H1 (cell line): ENCODE data around the gene SPIB. TPM values are rescaled to one million over a fixed set of nuclear protein-coding genes. Genes with fewer than 3 reads are reported as not detected.

Source experiments
- CTCF ChIA-PET: fragments of 300-600 bp; sonication (Branson Sonifier 250); formaldehyde crosslinking; loops from one replicate; lab custom pipeline; 2021; ENCODE audit not compliant: partially characterized antibody; lab: Charles Lee
- POLR2A ChIA-PET: fragments of 300-600 bp; sonication (Branson Sonifier 250); formaldehyde crosslinking; loops from one replicate; lab custom pipeline; 2021; ENCODE audit warnings: inconsistent platforms; ENCODE audit not compliant: partially characterized antibody; lab: Charles Lee
- DNase-seq, 2 experiments: peaks; one replicate each; pipeline versions ENCODE4 v3.0.0 to v3.0.0-alpha.2; 2010 to 2022; ENCODE audit warnings: low spot score in 2 of 2, low read depth in 1 of 2, mixed read lengths in 1 of 2
- FAIRE-seq: peaks from 2 replicates; lab custom pipeline; 2011; peaks lifted over from hg19 to GRCh38; lab: Jason Lieb, UNC
- H2AFZ ChIP-seq: 2 replicates; pipeline ENCODE4 v1.8.1; 2012; ENCODE audit warnings: low read length, inconsistent platforms
- H2AK5ac ChIP-seq: 2 replicates; pipeline ENCODE4 v1.6.1; 2013; ENCODE audit warnings: low read depth, low read length
- H2BK120ac ChIP-seq: replicated peaks from 2 replicates; pipeline ENCODE3; 2013; ENCODE audit warnings: low read depth, low read length, inconsistent platforms
- H2BK12ac ChIP-seq: 2 replicates; pipeline ENCODE4 v1.6.1; 2013; ENCODE audit warnings: low read depth, low read length
- H2BK15ac ChIP-seq: 2 replicates; pipeline ENCODE4 v1.6.1; 2013; ENCODE audit warnings: low read length
- H2BK20ac ChIP-seq: 2 replicates; pipeline ENCODE4 v1.6.1; 2013; ENCODE audit warnings: low read length
- H2BK5ac ChIP-seq: 2 replicates; pipeline ENCODE4 v1.6.1; 2013; ENCODE audit warnings: low read depth, low read length
- H3K14ac ChIP-seq: 2 replicates; pipeline ENCODE4 v1.6.1; 2013; ENCODE audit warnings: inconsistent platforms; ENCODE audit not compliant: insufficient read length
- H3K18ac ChIP-seq: 2 replicates; pipeline ENCODE4 v1.6.1; 2013; ENCODE audit warnings: low read length; ENCODE audit errors: extremely low read depth
- H3K23ac ChIP-seq: 2 replicates; pipeline ENCODE4 v1.6.1; 2013; ENCODE audit warnings: inconsistent platforms; ENCODE audit not compliant: insufficient read length
- H3K23me2 ChIP-seq: 2 replicates; pipeline ENCODE4 v1.6.1; 2013; ENCODE audit warnings: low read depth, low read length
- H3K27ac ChIP-seq: 2 replicates; pipeline ENCODE4 v1.6.1; 2011; ENCODE audit warnings: low read depth, low read length, inconsistent platforms
- H3K27me3 ChIP-seq, 4 experiments: replicated peaks in 1 of 4; 1 replicate in 1 of 4; 2 replicates in 3 of 4; pipeline versions ENCODE4 v1.6.1 to v1.8.1; 2011 to 2013; ENCODE audit warnings: low read length in 3 of 4, mild to moderate bottlenecking in 3 of 4, inconsistent platforms in 2 of 4, mixed read lengths in 2 of 4, moderate library complexity in 1 of 4; ENCODE audit not compliant: control insufficient read depth in 3 of 4, insufficient read depth in 3 of 4; ENCODE audit errors: extremely low read depth in 1 of 4
- H3K36me3 ChIP-seq, 4 experiments: 2 replicates each; pipeline versions ENCODE4 v1.6.1 to v1.8.1; 2011 to 2013; ENCODE audit warnings: mild to moderate bottlenecking in 4 of 4, low read length in 3 of 4, moderate library complexity in 2 of 4, control low read depth in 1 of 4, inconsistent platforms in 1 of 4; ENCODE audit not compliant: insufficient read depth in 4 of 4, control insufficient read depth in 2 of 4
- H3K4ac ChIP-seq: replicated peaks from 2 replicates; pipeline ENCODE3; 2013; ENCODE audit warnings: low read length, low read depth, mixed read lengths, inconsistent platforms; ENCODE audit not compliant: insufficient read length
- H3K4me1 ChIP-seq, 4 experiments: replicated peaks in 1 of 4; 1 replicate in 1 of 4; 2 replicates in 3 of 4; pipeline versions ENCODE4 v1.6.1 to v1.8.1; 2011 to 2013; ENCODE audit warnings: low read length in 3 of 4, inconsistent platforms in 2 of 4, mixed read lengths in 1 of 4; ENCODE audit not compliant: insufficient read depth in 4 of 4, control insufficient read depth in 3 of 4
- H3K4me2 ChIP-seq, 2 experiments: 2 replicates each; pipeline versions ENCODE4 v1.6.1 to v1.8.1; 2011 to 2013; ENCODE audit warnings: low read depth in 2 of 2, low read length in 2 of 2, control low read depth in 1 of 2, inconsistent platforms in 1 of 2, mild to moderate bottlenecking in 1 of 2; ENCODE audit not compliant: insufficient read depth in 1 of 2
- H3K4me3 ChIP-seq, 4 experiments: fragments of 200-600, 300-600 bp in 1 of 4; sonication (generic), shearing (Covaris generic), sonication (Bioruptor Twin) in 1 of 4; 2 replicates each; pipeline versions ENCODE4 v1.5.1 to v1.8.1; 2011 to 2016; ENCODE audit warnings: low read length in 4 of 4, low read depth in 3 of 4, control low read depth in 2 of 4, inconsistent platforms in 2 of 4, mild to moderate bottlenecking in 2 of 4, mixed read lengths in 1 of 4, moderate library complexity in 1 of 4; ENCODE audit not compliant: insufficient read depth in 2 of 4; ENCODE audit errors: extremely low read depth in 1 of 4
- H3K56ac ChIP-seq: replicated peaks from 2 replicates; pipeline ENCODE3; 2013; ENCODE audit warnings: low read depth, mild to moderate bottlenecking, mixed read lengths, low read length, inconsistent platforms; ENCODE audit not compliant: insufficient read length
- H3K79me1 ChIP-seq: 2 replicates; pipeline ENCODE4 v1.6.1; 2013; ENCODE audit warnings: low read depth, low read length, control low read depth
- H3K79me2 ChIP-seq, 2 experiments: 2 replicates each; pipeline versions ENCODE4 v1.6.1 to v1.8.1; 2012 to 2013; ENCODE audit warnings: low read length in 2 of 2, mild to moderate bottlenecking in 2 of 2, inconsistent platforms in 1 of 2; ENCODE audit not compliant: insufficient read depth in 2 of 2, control insufficient read depth in 1 of 2
- H3K9ac ChIP-seq, 4 experiments: replicated peaks in 1 of 4; 1 replicate in 1 of 4; 2 replicates in 3 of 4; pipeline versions ENCODE4 v1.6.1 to v1.8.1; 2011 to 2013; ENCODE audit warnings: low read depth in 3 of 4, low read length in 3 of 4, control low read depth in 2 of 4, mild to moderate bottlenecking in 2 of 4, moderate library complexity in 2 of 4, inconsistent platforms in 1 of 4; ENCODE audit errors: extremely low read depth in 1 of 4
- H3K9me3 ChIP-seq, 2 experiments: 2 replicates each; pipeline versions ENCODE4 v1.6.1 to v1.8.1; 2012 to 2013; ENCODE audit warnings: mild to moderate bottlenecking in 2 of 2, moderate library complexity in 2 of 2, control low read depth in 1 of 2, inconsistent platforms in 1 of 2, low read depth in 1 of 2, low read length in 1 of 2, mixed read lengths in 1 of 2; ENCODE audit not compliant: insufficient read depth in 2 of 2
- H4K20me1 ChIP-seq, 2 experiments: replicated peaks in 1 of 2; 2 replicates each; pipeline versions ENCODE3 to v1.8.1; 2011 to 2013; ENCODE audit warnings: inconsistent platforms in 2 of 2, low read length in 2 of 2, mild to moderate bottlenecking in 1 of 2; ENCODE audit not compliant: insufficient read depth in 2 of 2, control insufficient read depth in 1 of 2
- H4K5ac ChIP-seq: 2 replicates; pipeline ENCODE4 v1.6.1; 2013; ENCODE audit warnings: low read length, low read depth, mixed read lengths, inconsistent platforms; ENCODE audit not compliant: insufficient read length
- H4K8ac ChIP-seq: 2 replicates; pipeline ENCODE4 v1.8.0; 2013; ENCODE audit warnings: mild to moderate bottlenecking, moderate library complexity, low read length, inconsistent platforms; ENCODE audit not compliant: insufficient read depth; ENCODE audit errors: extremely low read depth
- H4K91ac ChIP-seq: replicated peaks from 2 replicates; pipeline ENCODE3; 2013; ENCODE audit warnings: low read length, mixed read lengths, inconsistent platforms; ENCODE audit not compliant: insufficient read length
- BRCA1 ChIP-seq: IDR thresholded peaks from 2 replicates; pipeline ENCODE4 v1.6.1; 2012; ENCODE audit warnings: low read depth, low read length, improper control_type of control experiment
- CREB1 ChIP-seq: IDR thresholded peaks from 2 replicates; pipeline ENCODE4 v1.6.1; 2012; ENCODE audit warnings: inconsistent platforms
- EGR1 ChIP-seq: IDR thresholded peaks from 2 replicates; pipeline ENCODE4 v1.6.1; 2011; ENCODE audit warnings: low read depth, low read length, borderline replicate concordance
- NANOG ChIP-seq: IDR thresholded peaks from 2 replicates; pipeline ENCODE4 v1.6.1; 2011; ENCODE audit warnings: low read length, low read depth, mild to moderate bottlenecking, inconsistent platforms; ENCODE audit not compliant: insufficient read depth, poor library complexity, severe bottlenecking
- RXRA ChIP-seq: IDR thresholded peaks from 2 replicates; pipeline ENCODE4 v1.6.1; 2011; ENCODE audit warnings: low read depth, mild to moderate bottlenecking, low read length, moderate library complexity; ENCODE audit not compliant: insufficient read depth
- SAP30 ChIP-seq: fragments of 300-600 bp; sonication (generic); IDR thresholded peaks from 2 replicates; pipeline ENCODE4 v1.7.1; 2012; ENCODE audit warnings: low read length, moderate library complexity, mild to moderate bottlenecking, inconsistent platforms; ENCODE audit not compliant: insufficient read depth, insufficient replicate concordance
- SIN3A ChIP-seq, 2 experiments: IDR thresholded peaks in 1 of 2; conservative IDR thresholded peaks in 1 of 2; 2 replicates each; pipeline ENCODE4 v1.6.1; 2011 to 2012; ENCODE audit warnings: low read length in 2 of 2, improper control_type of control experiment in 1 of 2, low read depth in 1 of 2, mild to moderate bottlenecking in 1 of 2
- SUZ12 ChIP-seq: fragments of 200-600 bp; sonication (generic); IDR thresholded peaks from 2 replicates; pipeline ENCODE4 v1.6.1; 2012; ENCODE audit warnings: mild to moderate bottlenecking, inconsistent platforms, low read length, moderate library complexity, mixed read lengths
- TEAD4 ChIP-seq: IDR thresholded peaks from 2 replicates; pipeline ENCODE4 v1.6.1; 2012; ENCODE audit warnings: low read depth, low read length, inconsistent platforms, mixed read lengths
- ZNF274 ChIP-seq: IDR thresholded peaks from 2 replicates; pipeline ENCODE4 v1.7.0; 2012; ENCODE audit warnings: low read length, borderline replicate concordance; ENCODE audit errors: extremely low read depth
- WGBS, 2 experiments: shearing (Covaris generic) in 1 of 2; methylation state at CpG; one replicate each; pipeline versions ENCODE4 v1.1.6 to v1.1.7; 2013 to 2015; ENCODE audit warnings: low lambda C conversion rate in 2 of 2, mixed read lengths in 2 of 2, inconsistent platforms in 1 of 2, low coverage in 1 of 2, missing lambda C conversion rate in 1 of 2; ENCODE audit not compliant: insufficient replicate concordance in 2 of 2, insufficient coverage in 1 of 2, insufficient read length in 1 of 2; ENCODE audit errors: extremely low coverage in 1 of 2, missing lambda C conversion rate in 1 of 2; 5-methylcytosine and 5-hydroxymethylcytosine counted together
- polyA plus RNA-seq, 7 experiments: library from polyadenylated mRNA; depleted of rRNA in 3 of 7; stranded (reverse) in 5 of 7; unstranded in 2 of 7; fragments of >200 nt in 5 of 7; fragments of 200-250 nt in 2 of 7; gene quantifications; 1 replicate in 5 of 7; 2 replicates in 1 of 7; 4 replicates in 1 of 7; pipeline versions ENCODE4 v1.2.1 to v1.2.3, GENCODE V29; 2011 to 2013; ENCODE audit warnings: missing spikeins in 2 of 7, mixed read lengths in 2 of 7
- total RNA-seq: library from RNA; stranded (reverse); fragmentation: NEBNext Ultra II Directional; extraction: Animal tissue kit (Norgen Biotek cat#: 25700); gene quantifications from 2 replicates; pipeline ENCODE4 v1.2.1, GENCODE V29; 2021
- TF ChIP-seq, protein P1 (sequence below): IDR thresholded peaks from 2 replicates; pipeline ENCODE4 v1.6.1; 2012; ENCODE audit warnings: inconsistent platforms

The SPIB gene
- total and polyA plus RNA-seq, 2 of the 8 experiments (the other 6 are each of a cell fraction or from before 2014, with no cell fraction given) = 11.1 to 17.4 TPM

DNA sequence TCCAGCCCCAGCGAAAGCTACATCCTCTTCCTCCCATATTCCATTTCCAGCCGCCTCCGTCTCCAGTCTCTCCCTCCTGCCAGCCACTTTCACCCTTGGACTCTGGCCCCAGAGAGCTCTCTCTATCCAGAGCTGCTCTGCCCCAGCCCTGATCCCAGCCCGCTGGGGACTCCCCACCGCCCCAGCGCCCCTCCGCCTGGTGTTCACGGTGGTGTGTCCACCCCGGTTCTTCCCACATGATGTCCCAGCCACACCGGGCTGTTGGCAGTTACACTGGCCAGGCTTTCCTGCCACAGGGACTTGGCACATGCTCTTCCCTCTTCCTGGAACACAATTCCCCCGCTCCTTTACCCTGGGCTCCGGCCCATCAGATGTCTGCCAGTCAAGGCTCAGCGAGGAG lies 46.3 kb downstream of the SPIB start:
- Histone ChIP-seq H4K8ac (no peak overlapping the region), H3K4me2 (no peak overlapping the region), H2BK120ac (no peak overlapping the region), H2BK5ac (no peak overlapping the region), H2AFZ (no peak overlapping the region), H3K4me1 (peaks cover 0 to 8% (median 4%) of the 10 kb centered on the region in 4 experiments; a peak in 5 of 7 replicates), H4K20me1 (no peaks in the 10 kb centered on the region), H3K56ac (no peak overlapping the region), H3K79me2 (no peaks in the 10 kb centered on the region), H2BK20ac (no peak overlapping the region), H3K18ac (no peak overlapping the region), H3K79me1 (no peaks in the 10 kb centered on the region), H3K4me3 (no peak overlapping the region), H3K27me3 (no peaks in the 10 kb centered on the region; a peak in 1 of 7 replicates), H3K36me3 (no peaks in the 10 kb centered on the region), H3K4ac (peak overlapping the region; percentile 9), H2BK12ac (no peak overlapping the region), H2AK5ac (no peak overlapping the region), H4K91ac (no peak overlapping the region), H3K23me2 (no peaks in the 10 kb centered on the region), H3K27ac (no peak overlapping the region), H3K9me3 (no peaks in the 10 kb centered on the region), H3K23ac (no peak overlapping the region), H3K14ac (no peak overlapping the region), H3K9ac (no peak overlapping the region), H2BK15ac (no peak overlapping the region), H4K5ac (no peak overlapping the region)
- DNase-seq = no peak
- ChIA-PET POLR2A (interaction anchor here (0.9 to 2.0 kb wide), 7 partner anchors 9 to 96 kb away, joined by 3 to 8 read pairs (median 4); no protein-coding TSS in a partner anchor), CTCF (interaction anchor here (0.7 to 4.0 kb wide), 15 partner anchors 9 to 205 kb away, joined by 3 to 19 read pairs (median 4); no protein-coding TSS in a partner anchor)
- FAIRE-seq = no peak
- 85% methylated on average over 6 of the region's 13 CpGs; no CpG with 5 or more reads in 1 of the 2 experiments for WGBS, 2 experiments
- no peak for TF ChIP-seq EGR1
- TF ChIP-seq RXRA = no peak
- TF ChIP-seq BRCA1 = no peak
- no peak for TF ChIP-seq CREB1
- no peak for TF ChIP-seq SAP30
- no peak for TF ChIP-seq TEAD4
- no peak for TF ChIP-seq ZNF274
- TF ChIP-seq SUZ12 = no peak
- no peak for TF ChIP-seq NANOG
- TF ChIP-seq, protein P1, sequence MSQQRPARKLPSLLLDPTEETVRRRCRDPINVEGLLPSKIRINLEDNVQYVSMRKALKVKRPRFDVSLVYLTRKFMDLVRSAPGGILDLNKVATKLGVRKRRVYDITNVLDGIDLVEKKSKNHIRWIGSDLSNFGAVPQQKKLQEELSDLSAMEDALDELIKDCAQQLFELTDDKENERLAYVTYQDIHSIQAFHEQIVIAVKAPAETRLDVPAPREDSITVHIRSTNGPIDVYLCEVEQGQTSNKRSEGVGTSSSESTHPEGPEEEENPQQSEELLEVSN = no peak
- TF ChIP-seq SIN3A (conservative IDR thresholded peaks at IDR 0.05 in 1 of 2, IDR thresholded peaks at IDR 0.05 in 1 of 2; ENCODE audit: low read depth in 1 of 2, low read length in 2 of 2) = no peak
